Fibroblast of pulmonary artery (primary cell): ENCODE data around the gene RHBDD1.

Experiments
- DNase-seq: peaks from one replicate; pipeline ENCODE4 v3.0.0-alpha.2; 2010; ENCODE audit warnings: low read depth
- H3K4me3 ChIP-seq: replicated peaks from 2 replicates; pipeline ENCODE4 v1.5.1; 2011; ENCODE audit warnings: low read depth, mild to moderate bottlenecking, control low read depth, low read length, moderate library complexity
- CTCF ChIP-seq: IDR thresholded peaks from 2 replicates; pipeline ENCODE4 v1.5.1; 2011; ENCODE audit warnings: mild to moderate bottlenecking, control low read depth, low read length, inconsistent platforms; ENCODE audit errors: missing control alignments

Gene RHBDD1

GRCh38 chr2:226835796-226836547 is at the start of gene RHBDD1:
Gene RHBDD1, plus strand, starts transcription at chr2:226836054. Its CDS starts 28,640 bp downstream, at chr2:226864694.
- no peak for TF ChIP-seq CTCF
- H3K4me3 ChIP-seq = peak within 1 kb of the TSS; percentile 72
- peak; percentile 97 for DNase-seq

GRCh38 chr2:226788064-226788463 is 47.8 kb upstream of the RHBDD1 start:
- TF ChIP-seq CTCF = no peak
- peak; percentile 29 for DNase-seq
- no peak overlapping the region for H3K4me3 ChIP-seq

GRCh38 chr2:226788881-226789490 is 46.9 kb upstream of the RHBDD1 start:
- no peak overlapping the region for H3K4me3 ChIP-seq
- peak; percentile 26 for DNase-seq
- no peak for TF ChIP-seq CTCF

GRCh38 chr2:226790011-226790410 is 45.8 kb upstream of the RHBDD1 start:
- TF ChIP-seq CTCF = no peak
- DNase-seq = peak; percentile 18
- no peak overlapping the region for H3K4me3 ChIP-seq

GRCh38 chr2:226790431-226790830 is 45.4 kb upstream of the RHBDD1 start:
- H3K4me3 ChIP-seq = no peak overlapping the region
- DNase-seq = no peak
- no peak for TF ChIP-seq CTCF

GRCh38 chr2:226791056-226791486 is 44.8 kb upstream of the RHBDD1 start:
- peak; percentile 72 for DNase-seq
- peak overlapping the region; percentile 54 for H3K4me3 ChIP-seq
- TF ChIP-seq CTCF = no peak
